Measurements from ENCODE around the gene IRGC. TPM values are rescaled to one million over a fixed set of nuclear protein-coding genes. Genes with fewer than 3 reads are reported as not detected.

IRGC gene
- total and polyA plus RNA-seq, 2 of the 4 experiments (the other 2 are of a cell fraction), result not detected

DNA sequence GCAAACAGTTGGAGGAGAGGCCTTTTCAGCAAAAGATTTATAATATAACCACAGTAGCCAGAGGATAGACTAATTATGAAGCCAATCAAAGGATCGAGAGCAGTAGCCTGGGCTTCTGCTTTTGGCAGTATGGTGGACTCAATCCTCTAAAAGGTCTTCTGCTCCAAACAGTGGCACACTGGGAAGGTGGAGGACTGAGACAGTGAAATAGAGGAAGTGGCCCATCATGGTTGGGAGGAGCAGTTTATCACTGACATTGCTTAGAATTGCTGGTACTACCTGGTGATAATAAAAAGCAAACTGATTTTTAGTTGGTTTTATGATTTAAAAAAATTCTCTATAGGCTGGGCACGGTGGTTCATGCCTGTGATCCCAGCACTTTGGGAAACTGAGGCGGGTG is 25.0 kb upstream of the IRGC start:
- Histone ChIP-seq H3K23ac (ENCODE audit: low read depth, low read length) (no peak overlapping the region), H3K9me1 (ENCODE audit: insufficient read depth, low read length) (no peaks in the 10 kb centered on the region), H3K18ac (ENCODE audit: low read depth, low read length) (no peak overlapping the region), H2BK120ac (ENCODE audit: low read depth, low read length) (no peak overlapping the region), H4K5ac (ENCODE audit: low read depth, low read length) (no peak overlapping the region), H4K20me1 (ENCODE audit: insufficient read depth, low read length) (no peaks in the 10 kb centered on the region), H3K4ac (ENCODE audit: low read depth, low read length) (no peak overlapping the region), H3K9me3 (ENCODE audit: control insufficient read depth, insufficient read depth, low read length) (peaks cover 23% of the 10 kb centered on the region), H3K56ac (ENCODE audit: extremely low read depth, insufficient read depth, low read length) (no peak overlapping the region), H2AFZ (replicated peaks; ENCODE audit: low read length, poor library complexity) (no peak overlapping the region), H3K36me3 (ENCODE audit: control insufficient read depth, insufficient read depth, low read length) (no peaks in the 10 kb centered on the region), H3K9ac (ENCODE audit: low read depth, low read length) (no peak overlapping the region), H3K27ac (ENCODE audit: insufficient read depth, low read length) (no peak overlapping the region), H2AK9ac (replicated peaks; ENCODE audit: low read depth, low read length, poor library complexity) (no peak overlapping the region), H2BK5ac (ENCODE audit: low read depth, low read length, poor library complexity, severe bottlenecking) (no peak overlapping the region), H2BK20ac (ENCODE audit: low read depth, low read length) (no peak overlapping the region), H4K91ac (ENCODE audit: insufficient read depth, low read depth, low read length) (no peak overlapping the region), H2AK5ac (ENCODE audit: low read depth, low read length) (no peak overlapping the region), H3K79me1 (ENCODE audit: low read depth in 1 of 2, low read length in 2 of 2) (no peaks in the 10 kb centered on the region), H4K8ac (ENCODE audit: low read depth in 2 of 2, low read length in 2 of 2) (no peak overlapping the region), H3K27me3 (ENCODE audit: control insufficient read depth, insufficient read depth, low read length) (peaks cover 2% of the 10 kb centered on the region), H3K4me1 (ENCODE audit: control insufficient read depth, insufficient read depth, low read length) (peaks cover 2% of the 10 kb centered on the region; the same call in 1 of the 2 replicates), H3K4me3 (ENCODE audit: insufficient read depth, low read depth, low read length) (no peak overlapping the region), H3K4me2 (ENCODE audit: low read depth, low read length) (no peak overlapping the region), H2BK15ac (ENCODE audit: low read depth, low read length) (no peak overlapping the region), H3K14ac (replicated peaks; ENCODE audit: low read depth, low read length) (no peak overlapping the region)
- ChIA-PET POLR2A (ENCODE audit: unreplicated experiment) (no interaction called here), CTCF (no interaction called here)
- TF ChIP-seq ELK1 (IDR thresholded peaks at IDR 0.05; ENCODE audit: borderline replicate concordance, low read depth, low read length), result no peak
- no peak for TF ChIP-seq RFX5 (IDR thresholded peaks at IDR 0.05; ENCODE audit: low read depth, low read length)
- no peak for TF ChIP-seq BHLHE40 (IDR thresholded peaks at IDR 0.05; ENCODE audit: low read depth, low read length)
- no peak for TF ChIP-seq MAFK (IDR thresholded peaks at IDR 0.05; ENCODE audit: low read depth, low read length)
- TF ChIP-seq MXI1 (IDR thresholded peaks at IDR 0.05; ENCODE audit: borderline replicate concordance, low read depth, low read length), result no peak
- no peak for TF ChIP-seq RCOR1 (IDR thresholded peaks at IDR 0.05; ENCODE audit: insufficient replicate concordance, low read length)
- TF ChIP-seq CHD1 (IDR thresholded peaks at IDR 0.05; ENCODE audit: low read depth, low read length), result no peak
- TF ChIP-seq POLR2A (IDR thresholded peaks at IDR 0.05; ENCODE audit: low read depth, low read length), result no peak
- TF ChIP-seq MAZ (IDR thresholded peaks at IDR 0.05; ENCODE audit: borderline replicate concordance, low read depth, low read length), result no peak
- TF ChIP-seq USF2 (IDR thresholded peaks at IDR 0.05; ENCODE audit: low read depth, low read length), result no peak
- no peak for TF ChIP-seq CEBPB (IDR thresholded peaks at IDR 0.05; ENCODE audit: low read depth, low read length)
- intact Hi-C loops (cut with micrococcal nuclease) (no loop called here), dilution Hi-C loops (cut with HindIII; ENCODE audit: low sequenced_read_pairs, unreplicated experiment) (no loop called here), in situ Hi-C loops (cut with MboI; ENCODE audit: low sequenced_read_pairs) (no loop called here)
- no peak for DNase-seq
- no TSS peak for BruUV-seq (replicated peaks)
- no peak for ATAC-seq (ENCODE audit: low read depth)
- WGBS, 2 experiments (ENCODE audit: extremely low coverage in 2 of 2, insufficient read length in 1 of 2), result no CpG with 5 or more reads among the region's 3 CpGs

Data from IMR-90 (cell line).